ENCODE data around the gene LRBA.

Gene LRBA

DNA sequence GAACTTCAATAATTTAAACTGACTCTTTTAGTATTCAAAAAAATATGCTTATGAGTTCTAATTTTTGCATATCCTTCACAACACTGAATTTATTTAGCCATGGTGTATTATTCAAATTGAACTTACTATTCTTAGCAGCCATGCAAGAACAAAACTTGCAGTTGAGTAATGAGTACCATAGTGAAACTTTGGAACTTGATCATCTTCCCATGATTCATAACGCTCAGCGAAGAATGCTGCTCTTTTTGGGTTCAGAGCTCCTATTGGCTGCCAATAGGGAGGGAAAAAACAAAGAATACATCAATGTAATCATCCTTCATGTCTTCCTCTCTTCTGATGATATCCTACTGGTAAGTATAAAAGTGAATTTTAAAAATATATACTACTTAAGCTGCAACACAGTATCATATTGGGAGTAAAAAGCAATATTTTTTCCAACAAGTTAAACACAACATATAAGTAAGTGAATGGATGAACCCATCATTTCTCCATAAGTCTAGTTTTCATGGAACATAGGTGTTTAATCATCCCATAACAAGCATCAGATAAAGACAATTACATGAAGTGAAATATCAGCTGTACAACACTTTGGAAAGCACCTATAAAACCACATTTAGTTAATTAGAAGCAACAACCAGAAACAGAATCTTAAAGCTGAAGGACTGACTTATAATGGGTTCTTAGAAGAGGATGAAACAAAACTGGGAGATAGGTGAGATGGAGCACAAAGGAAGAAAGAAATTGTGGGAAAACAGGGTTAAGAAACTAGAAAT, 578.3 kb downstream of the LRBA start:
- H4K91ac ChIP-seq (ENCODE audit: low read depth, low read length, poor library complexity), result no peak overlapping the region
- no peak overlapping the region for H2AFZ ChIP-seq (ENCODE audit: low read length)
- no peak overlapping the region for H3K23ac ChIP-seq (ENCODE audit: low read depth, low read length, poor library complexity)
- no peak overlapping the region for H3K27ac ChIP-seq (replicated peaks; ENCODE audit: low read length)
- H3K18ac ChIP-seq (ENCODE audit: low read length), result no peak overlapping the region
- no peak overlapping the region for H3K14ac ChIP-seq (ENCODE audit: low read length)
- H3K27me3 ChIP-seq (ENCODE audit: control insufficient read depth in 3 of 3, insufficient read depth in 3 of 3, low read depth in 1 of 3, low read length in 3 of 3), result no peaks in the 10 kb centered on the region
- no peak overlapping the region for H2BK12ac ChIP-seq (ENCODE audit: low read length)
- WGBS, 2 donors (ENCODE audit: extremely low coverage in 2 of 2, insufficient read length in 2 of 2, insufficient replicate concordance in 1 of 2), result no CpG with 5 or more reads among the region's 2 CpGs
- no peaks in the 10 kb centered on the region for H3K79me1 ChIP-seq (ENCODE audit: low read depth, low read length)
- no peak overlapping the region for H2BK120ac ChIP-seq (ENCODE audit: low read depth, low read length)
- H3K4me2 ChIP-seq (ENCODE audit: insufficient read depth, low read length, poor library complexity, severe bottlenecking), result no peak overlapping the region
- H3K36me3 ChIP-seq (replicated peaks in 1 of 2; ENCODE audit: control insufficient read depth in 2 of 2, insufficient read depth in 2 of 2, low read length in 2 of 2), result no peaks in the 10 kb centered on the region
- no peak for DNase-seq (ENCODE audit: low spot score)
- H3K4me3 ChIP-seq (ENCODE audit: low read length in 2 of 2), result no peak overlapping the region
- no peaks in the 10 kb centered on the region for H3K9me3 ChIP-seq (replicated peaks in 1 of 2; ENCODE audit: control insufficient read depth in 2 of 2, insufficient read depth in 1 of 2, low read depth in 1 of 2, low read length in 2 of 2)
- H3K9ac ChIP-seq (ENCODE audit: low read depth, low read length, poor library complexity), result no peak overlapping the region
- no peaks in the 10 kb centered on the region for H3K4me1 ChIP-seq (ENCODE audit: control insufficient read depth in 2 of 2, insufficient read depth in 1 of 2, low read depth in 1 of 2, low read length in 2 of 2)
- no peak overlapping the region for H3K4ac ChIP-seq (ENCODE audit: low read length)
- no peak overlapping the region for H2AK5ac ChIP-seq (ENCODE audit: low read depth, low read length)
- H2BK5ac ChIP-seq (ENCODE audit: low read length), result no peak overlapping the region
- no peak overlapping the region for H4K8ac ChIP-seq (ENCODE audit: low read depth, low read length)
- H2BK15ac ChIP-seq (ENCODE audit: low read length), result no peak overlapping the region

DNA sequence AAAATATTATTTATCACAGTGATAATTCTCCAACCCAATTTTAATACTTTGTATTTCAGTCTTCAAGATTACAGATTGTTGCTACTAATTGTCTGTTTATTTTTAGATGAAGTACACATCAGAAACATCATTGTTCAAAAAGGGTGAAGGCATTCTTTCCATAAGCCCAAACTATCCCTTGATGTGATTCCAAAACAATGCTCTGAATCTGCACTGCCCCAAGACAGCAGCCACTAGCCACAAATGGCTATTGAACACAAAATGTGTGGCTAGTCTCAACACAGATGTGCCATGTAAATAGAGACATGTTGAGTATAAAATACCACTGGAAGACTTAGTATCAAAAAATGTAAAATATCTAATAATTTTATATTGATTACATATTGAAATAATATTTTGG, 583.9 kb downstream of the LRBA start:
- H2BK15ac ChIP-seq (ENCODE audit: low read length), result no peak overlapping the region
- no peak overlapping the region for H2BK5ac ChIP-seq (ENCODE audit: low read length)
- H2BK120ac ChIP-seq (ENCODE audit: low read depth, low read length), result no peak overlapping the region
- no peak overlapping the region for H3K14ac ChIP-seq (ENCODE audit: low read length)
- H3K23ac ChIP-seq (ENCODE audit: low read depth, low read length, poor library complexity), result no peak overlapping the region
- no peaks in the 10 kb centered on the region for H3K36me3 ChIP-seq (replicated peaks in 1 of 2; ENCODE audit: control insufficient read depth in 2 of 2, insufficient read depth in 2 of 2, low read length in 2 of 2)
- DNase-seq (ENCODE audit: low spot score), result no peak
- no peak overlapping the region for H3K9ac ChIP-seq (ENCODE audit: low read depth, low read length, poor library complexity)
- no peak overlapping the region for H2AK5ac ChIP-seq (ENCODE audit: low read depth, low read length)
- H4K8ac ChIP-seq (ENCODE audit: low read depth, low read length), result no peak overlapping the region
- no peaks in the 10 kb centered on the region for H3K27me3 ChIP-seq (ENCODE audit: control insufficient read depth in 3 of 3, insufficient read depth in 3 of 3, low read depth in 1 of 3, low read length in 3 of 3)
- peaks cover 0 to 2% of the 10 kb centered on the region in 2 donors for H3K4me1 ChIP-seq (ENCODE audit: control insufficient read depth in 2 of 2, insufficient read depth in 1 of 2, low read depth in 1 of 2, low read length in 2 of 2)
- no peak overlapping the region for H3K4me2 ChIP-seq (ENCODE audit: insufficient read depth, low read length, poor library complexity, severe bottlenecking)
- no peak overlapping the region for H4K91ac ChIP-seq (ENCODE audit: low read depth, low read length, poor library complexity)
- no peak overlapping the region for H3K4me3 ChIP-seq (ENCODE audit: low read length in 2 of 2)
- no peak overlapping the region for H3K18ac ChIP-seq (ENCODE audit: low read length)
- no peak overlapping the region for H2AFZ ChIP-seq (ENCODE audit: low read length)
- no peak overlapping the region for H2BK12ac ChIP-seq (ENCODE audit: low read length)
- H3K79me1 ChIP-seq (ENCODE audit: low read depth, low read length), result no peaks in the 10 kb centered on the region
- H3K9me3 ChIP-seq (replicated peaks in 1 of 2; ENCODE audit: control insufficient read depth in 2 of 2, insufficient read depth in 1 of 2, low read depth in 1 of 2, low read length in 2 of 2), result no peaks in the 10 kb centered on the region
- H3K4ac ChIP-seq (ENCODE audit: low read length), result no peak overlapping the region
- no peak overlapping the region for H3K27ac ChIP-seq (replicated peaks; ENCODE audit: low read length)

DNA sequence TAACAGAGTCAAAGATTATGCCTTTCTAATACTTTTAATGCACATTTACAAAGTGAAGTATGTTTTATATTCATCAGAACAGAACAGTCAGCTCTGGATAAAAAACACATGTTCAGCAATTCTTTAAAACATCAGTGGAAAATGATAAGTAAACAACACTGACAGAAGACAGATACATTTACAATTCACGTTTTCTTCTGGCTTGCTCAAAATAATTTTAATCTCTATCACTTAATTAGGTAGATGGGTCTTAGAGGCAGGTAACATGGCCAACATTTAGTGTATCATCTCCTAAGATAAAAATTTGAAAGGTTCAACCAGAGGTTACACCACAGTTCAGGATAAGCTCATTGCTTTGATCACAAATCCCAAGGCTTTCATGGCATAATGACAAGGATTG, 589.9 kb downstream of the LRBA start:
- Histone ChIP-seq H4K91ac (ENCODE audit: low read depth, low read length, poor library complexity) (no peak overlapping the region), H3K27me3 (ENCODE audit: control insufficient read depth in 3 of 3, insufficient read depth in 3 of 3, low read depth in 1 of 3, low read length in 3 of 3) (no peaks in the 10 kb centered on the region), H2AK5ac (ENCODE audit: low read depth, low read length) (no peak overlapping the region), H2BK12ac (ENCODE audit: low read length) (no peak overlapping the region), H3K27ac (replicated peaks; ENCODE audit: low read length) (no peak overlapping the region), H3K23ac (ENCODE audit: low read depth, low read length, poor library complexity) (no peak overlapping the region), H2BK5ac (ENCODE audit: low read length) (no peak overlapping the region), H3K79me1 (ENCODE audit: low read depth, low read length) (no peaks in the 10 kb centered on the region), H3K4me1 (ENCODE audit: control insufficient read depth in 2 of 2, insufficient read depth in 1 of 2, low read depth in 1 of 2, low read length in 2 of 2) (peaks cover 0 to 1% of the 10 kb centered on the region in 2 donors), H3K36me3 (replicated peaks in 1 of 2; ENCODE audit: control insufficient read depth in 2 of 2, insufficient read depth in 2 of 2, low read length in 2 of 2) (no peaks in the 10 kb centered on the region), H3K9ac (ENCODE audit: low read depth, low read length, poor library complexity) (no peak overlapping the region), H3K18ac (ENCODE audit: low read length) (no peak overlapping the region), H2AFZ (ENCODE audit: low read length) (no peak overlapping the region), H3K9me3 (replicated peaks in 1 of 2; ENCODE audit: control insufficient read depth in 2 of 2, insufficient read depth in 1 of 2, low read depth in 1 of 2, low read length in 2 of 2) (peaks cover 0 to 2% of the 10 kb centered on the region in 2 donors), H3K4me3 (ENCODE audit: low read length in 2 of 2) (no peak overlapping the region), H4K8ac (ENCODE audit: low read depth, low read length) (no peak overlapping the region), H2BK120ac (ENCODE audit: low read depth, low read length) (no peak overlapping the region), H3K14ac (ENCODE audit: low read length) (no peak overlapping the region), H2BK15ac (ENCODE audit: low read length) (no peak overlapping the region), H3K4ac (ENCODE audit: low read length) (no peak overlapping the region), H3K4me2 (ENCODE audit: insufficient read depth, low read length, poor library complexity, severe bottlenecking) (no peak overlapping the region)
- WGBS, 2 donors (ENCODE audit: extremely low coverage in 2 of 2, insufficient read length in 2 of 2, insufficient replicate concordance in 1 of 2), result no CpG with 5 or more reads among the region's 1 CpG
- no peak for DNase-seq (ENCODE audit: low spot score)

DNA sequence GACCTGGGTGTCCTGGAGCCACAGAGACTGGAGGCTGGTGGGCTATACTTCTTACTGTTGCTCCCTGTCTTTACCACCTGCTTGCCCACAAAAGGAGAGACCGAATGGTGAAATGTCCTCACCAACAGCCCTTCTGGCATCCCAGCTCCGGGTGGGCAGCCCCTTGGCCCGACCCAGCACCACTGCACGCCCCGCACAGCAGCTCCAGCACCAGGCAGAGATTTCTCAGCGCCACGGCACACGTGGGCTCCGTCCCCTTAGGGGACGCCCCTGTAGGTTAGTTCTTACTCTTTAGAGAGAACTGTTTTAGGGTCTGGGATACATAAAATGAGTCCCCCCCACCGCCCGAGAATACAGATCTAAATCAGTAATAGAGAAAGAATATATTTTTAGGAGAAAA, 591.6 kb downstream of the LRBA start:
- Histone ChIP-seq H3K14ac (ENCODE audit: low read length) (no peak overlapping the region), H3K9ac (ENCODE audit: low read depth, low read length, poor library complexity) (no peak overlapping the region), H3K27ac (replicated peaks; ENCODE audit: low read length) (no peak overlapping the region), H2AFZ (ENCODE audit: low read length) (no peak overlapping the region), H3K4me3 (ENCODE audit: low read length in 2 of 2) (no peak overlapping the region), H3K23ac (ENCODE audit: low read depth, low read length, poor library complexity) (no peak overlapping the region), H2AK5ac (ENCODE audit: low read depth, low read length) (peak overlapping the region; percentile 78), H3K9me3 (replicated peaks in 1 of 2; ENCODE audit: control insufficient read depth in 2 of 2, insufficient read depth in 1 of 2, low read depth in 1 of 2, low read length in 2 of 2) (peaks cover 0 to 2% of the 10 kb centered on the region in 2 donors), H3K27me3 (ENCODE audit: control insufficient read depth in 3 of 3, insufficient read depth in 3 of 3, low read depth in 1 of 3, low read length in 3 of 3) (no peaks in the 10 kb centered on the region), H2BK12ac (ENCODE audit: low read length) (peak overlapping the region; percentile 66), H2BK15ac (ENCODE audit: low read length) (no peak overlapping the region), H3K36me3 (replicated peaks in 1 of 2; ENCODE audit: control insufficient read depth in 2 of 2, insufficient read depth in 2 of 2, low read length in 2 of 2) (no peaks in the 10 kb centered on the region), H3K79me1 (ENCODE audit: low read depth, low read length) (no peaks in the 10 kb centered on the region), H2BK5ac (ENCODE audit: low read length) (no peak overlapping the region), H3K4ac (ENCODE audit: low read length) (no peak overlapping the region), H2BK120ac (ENCODE audit: low read depth, low read length) (no peak overlapping the region), H3K4me1 (ENCODE audit: control insufficient read depth in 2 of 2, insufficient read depth in 1 of 2, low read depth in 1 of 2, low read length in 2 of 2) (no peaks in the 10 kb centered on the region), H3K4me2 (ENCODE audit: insufficient read depth, low read length, poor library complexity, severe bottlenecking) (no peak overlapping the region), H4K91ac (ENCODE audit: low read depth, low read length, poor library complexity) (no peak overlapping the region), H4K8ac (ENCODE audit: low read depth, low read length) (no peak overlapping the region), H3K18ac (ENCODE audit: low read length) (peak overlapping the region; percentile 51)
- no CpG with 5 or more reads among the region's 12 CpGs for WGBS, 2 donors (ENCODE audit: extremely low coverage in 2 of 2, insufficient read length in 2 of 2, insufficient replicate concordance in 1 of 2)
- no peak for DNase-seq (ENCODE audit: low spot score)
